HG02759 (cell line): ENCODE data around the gene SEMA4B.

Source experiments
- ATAC-seq: cut with Tn5 transposase; IDR thresholded peaks from one replicate; pipeline ENCODE4 v1.9.1; 2021; ENCODE audit warnings: mild to moderate bottlenecking, moderate library complexity; ENCODE audit not compliant: unreplicated experiment

Gene SEMA4B

GRCh38 chr15:90203922-90204321 is 2.8 kb downstream of the SEMA4B start:
- ATAC-seq, result no peak

GRCh38 chr15:90205050-90205848 is 4.1 kb downstream of the SEMA4B start:
- ATAC-seq, result no peak

- ATAC-seq, result no peak
These were observed 4.8 kb downstream of the SEMA4B start for GRCh38 chr15:90205886-90206285.

GRCh38 chr15:90207252-90207651 is 6.1 kb downstream of the SEMA4B start:
- no peak for ATAC-seq

GRCh38 chr15:90208356-90208755 is 7.2 kb downstream of the SEMA4B start:
- ATAC-seq, result no peak

- ATAC-seq, result peak; percentile 77
These were observed 8.5 kb downstream of the SEMA4B start for GRCh38 chr15:90209591-90209990.

- no peak for ATAC-seq
These were observed 9.5 kb downstream of the SEMA4B start for GRCh38 chr15:90210593-90210992.

- ATAC-seq, result no peak
These were observed 9.9 kb downstream of the SEMA4B start for GRCh38 chr15:90211009-90211408.

- ATAC-seq, result no peak
These were observed 10.5 kb downstream of the SEMA4B start for GRCh38 chr15:90211440-90212143.

- no peak for ATAC-seq
These were observed 11.3 kb downstream of the SEMA4B start for GRCh38 chr15:90212221-90213098.

- ATAC-seq, result no peak
These were observed 12.1 kb downstream of the SEMA4B start for GRCh38 chr15:90213122-90213817.

- no peak for ATAC-seq
These were observed 12.7 kb downstream of the SEMA4B start for GRCh38 chr15:90213818-90214204.

GRCh38 chr15:90214553-90215196 is 13.5 kb downstream of the SEMA4B start:
- no peak for ATAC-seq

- ATAC-seq, result no peak
These were observed 16.7 kb downstream of the SEMA4B start for GRCh38 chr15:90217671-90218394.

GRCh38 chr15:90219421-90220141 is 18.5 kb downstream of the SEMA4B start:
- no peak for ATAC-seq

- ATAC-seq, result no peak
These were observed 20.2 kb downstream of the SEMA4B start for GRCh38 chr15:90221246-90221900.

- no peak for ATAC-seq
These were observed 21.4 kb downstream of the SEMA4B start for GRCh38 chr15:90222547-90222946.

- no peak for ATAC-seq
These were observed 22.5 kb downstream of the SEMA4B start for GRCh38 chr15:90223441-90224165.
